Measurements from ENCODE around the gene FOSL2.

FOSL2 gene

GRCh38 chr2:28394331-28394877 is 1.7 kb downstream of the FOSL2 start:
- no peaks in the 10 kb centered on the region for H3K27me3 Mint-ChIP-seq
- no peak overlapping the region for H3K4me3 Mint-ChIP-seq
- no peaks in the 10 kb centered on the region for H3K9me3 Mint-ChIP-seq
- peaks cover 14% of the 10 kb centered on the region for H3K4me1 Mint-ChIP-seq
- no peaks in the 10 kb centered on the region for H3K36me3 Mint-ChIP-seq
- no peak for ATAC-seq
- H3K27ac Mint-ChIP-seq = peak overlapping the region; percentile 43

GRCh38 chr2:28394997-28395333 is 2.3 kb downstream of the FOSL2 start:
- ATAC-seq = no peak
- no peaks in the 10 kb centered on the region for H3K9me3 Mint-ChIP-seq

DNA sequence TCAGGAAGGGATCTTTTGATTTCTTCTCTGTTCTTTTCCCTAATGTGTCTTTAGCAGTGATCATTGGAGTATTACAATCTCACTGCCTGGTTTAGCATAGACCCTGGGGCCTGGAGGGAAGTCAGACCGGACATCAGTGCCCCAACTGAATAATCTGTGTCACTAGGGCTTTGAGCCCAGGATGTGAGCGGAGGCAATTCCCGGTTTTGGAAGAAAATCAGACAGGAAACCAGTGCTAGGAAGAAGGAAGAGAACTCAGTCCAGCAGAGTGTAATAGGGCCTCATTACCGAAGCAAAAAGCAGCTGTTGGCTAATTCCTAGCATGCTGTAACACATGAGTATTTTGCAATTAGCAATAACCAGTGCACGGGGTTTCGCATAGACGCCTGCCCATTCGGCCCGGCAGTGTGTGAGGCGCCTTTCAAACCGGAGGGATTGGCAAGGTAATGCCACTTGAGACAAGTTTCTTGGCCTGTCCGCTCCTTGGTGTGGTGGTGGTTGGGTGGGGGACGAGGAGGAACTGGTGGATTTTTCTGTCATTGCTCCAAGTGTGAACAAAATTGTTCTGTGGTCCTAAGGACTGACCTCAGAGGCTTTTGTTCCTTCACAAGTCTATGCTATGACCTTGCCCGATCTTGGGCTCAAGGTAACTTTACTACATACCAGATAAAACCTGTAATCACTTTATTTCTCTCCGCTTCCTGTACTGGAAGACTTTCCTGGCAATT is 2.8 kb downstream of the FOSL2 start:
- Mint-ChIP-seq H3K36me3 (no peaks in the 10 kb centered on the region), H3K4me3 (no peak overlapping the region), H3K27ac (no peak overlapping the region), H3K4me1 (peaks cover 6% of the 10 kb centered on the region), H3K9me3 (no peaks in the 10 kb centered on the region), H3K27me3 (no peaks in the 10 kb centered on the region)
- no peak for ATAC-seq

More at GRCh38 chr2:28394997-28395333, 2.3 kb downstream of the FOSL2 start:
- H3K27ac Mint-ChIP-seq = no peak overlapping the region
- H3K36me3 Mint-ChIP-seq = no peaks in the 10 kb centered on the region
- H3K27me3 Mint-ChIP-seq = no peaks in the 10 kb centered on the region
- H3K4me3 Mint-ChIP-seq = no peak overlapping the region
- H3K4me1 Mint-ChIP-seq = peaks cover 9% of the 10 kb centered on the region

DNA sequence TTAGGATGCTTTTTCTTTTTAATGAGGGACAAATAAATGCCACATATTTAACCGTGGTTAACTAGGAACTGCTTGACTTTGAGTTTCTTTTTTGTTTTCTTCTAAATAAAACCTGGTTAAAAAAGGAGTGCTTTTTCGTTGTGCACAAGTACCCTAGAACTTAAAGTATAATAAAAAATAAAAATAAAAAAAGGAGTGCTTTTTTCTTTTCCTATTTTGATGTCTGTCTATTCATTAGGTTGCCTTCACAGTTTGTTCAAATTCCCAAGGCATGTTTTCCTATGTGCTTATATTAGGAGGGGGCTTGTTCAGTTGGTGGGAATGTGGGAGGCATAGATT is 4.4 kb downstream of the FOSL2 start:
- Mint-ChIP-seq H3K36me3 (peaks cover 7% of the 10 kb centered on the region), H3K4me3 (no peak overlapping the region), H3K27me3 (no peaks in the 10 kb centered on the region), H3K27ac (no peak overlapping the region), H3K4me1 (peaks cover 4% of the 10 kb centered on the region), H3K9me3 (no peaks in the 10 kb centered on the region)
- ATAC-seq = no peak

DNA sequence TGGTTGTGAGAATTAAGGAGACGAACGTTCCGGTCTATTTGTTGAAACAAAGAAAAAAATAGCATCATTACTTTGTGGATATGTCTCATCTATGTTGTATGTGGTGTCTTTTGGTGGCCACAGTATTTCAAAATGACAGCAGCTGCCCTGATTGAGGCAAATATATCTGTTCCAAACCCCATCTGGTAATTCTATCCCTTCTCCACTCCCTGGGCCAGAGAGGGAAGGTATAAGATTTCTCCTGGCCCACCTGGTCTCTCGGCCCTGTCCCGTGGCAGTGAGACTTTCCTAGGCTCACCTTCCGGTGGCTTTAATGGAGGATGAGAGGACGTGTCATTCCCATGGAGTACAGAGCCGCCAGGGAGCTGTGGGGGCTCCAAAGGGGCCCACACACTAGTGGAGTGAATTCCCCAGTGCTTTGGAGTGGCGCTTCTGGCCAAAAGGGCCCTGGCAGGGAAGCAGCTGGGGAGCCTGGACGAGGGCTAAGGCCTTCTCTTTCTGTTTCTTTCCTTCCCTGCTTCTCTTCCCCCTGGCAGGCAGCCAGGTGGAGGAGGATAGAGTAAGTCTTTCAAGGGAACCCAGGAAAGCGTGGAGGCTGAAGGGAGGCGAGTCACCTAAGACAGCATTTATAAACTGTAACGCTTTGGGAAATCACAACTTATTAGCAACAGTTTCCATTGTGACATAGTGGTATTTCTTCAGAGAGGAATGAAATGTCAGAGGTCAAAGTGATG is 5.6 kb downstream of the FOSL2 start:
- Mint-ChIP-seq H3K36me3 (peaks cover 10% of the 10 kb centered on the region), H3K27me3 (no peaks in the 10 kb centered on the region), H3K9me3 (no peaks in the 10 kb centered on the region), H3K27ac (no peak overlapping the region), H3K4me3 (no peak overlapping the region), H3K4me1 (peaks cover 7% of the 10 kb centered on the region)
- no peak for ATAC-seq

GRCh38 chr2:28399289-28399688 is 6.6 kb downstream of the FOSL2 start:
- H3K27ac Mint-ChIP-seq = no peak overlapping the region
- no peak overlapping the region for H3K4me3 Mint-ChIP-seq
- H3K9me3 Mint-ChIP-seq = no peaks in the 10 kb centered on the region
- no peaks in the 10 kb centered on the region for H3K27me3 Mint-ChIP-seq
- peaks cover 19% of the 10 kb centered on the region for H3K36me3 Mint-ChIP-seq
- ATAC-seq = no peak
- H3K4me1 Mint-ChIP-seq = peaks cover 7% of the 10 kb centered on the region

DNA sequence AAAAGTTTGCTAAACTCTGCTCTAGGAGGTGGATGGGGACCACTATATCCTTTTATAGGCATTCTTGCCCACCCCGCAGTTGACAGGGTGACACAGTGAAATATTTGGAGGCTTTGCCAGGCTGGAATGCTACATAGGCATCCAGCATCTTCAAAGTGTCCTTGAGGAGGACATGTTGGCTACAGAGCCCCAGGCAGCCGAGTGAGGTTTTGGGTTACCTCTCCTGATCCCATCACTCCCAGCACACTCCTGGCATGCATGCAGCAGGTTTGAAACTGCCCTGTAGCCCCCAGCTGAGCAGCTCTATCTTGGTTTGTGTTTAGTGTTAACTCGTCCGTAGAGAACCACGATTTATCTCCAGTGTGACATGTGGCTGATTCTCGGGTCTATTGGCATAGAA is 7.3 kb downstream of the FOSL2 start:
- Mint-ChIP-seq H3K9me3 (no peaks in the 10 kb centered on the region), H3K27ac (no peak overlapping the region), H3K4me1 (peaks cover 7% of the 10 kb centered on the region), H3K4me3 (no peak overlapping the region), H3K36me3 (peaks cover 22% of the 10 kb centered on the region), H3K27me3 (no peaks in the 10 kb centered on the region)
- no peak for ATAC-seq

DNA sequence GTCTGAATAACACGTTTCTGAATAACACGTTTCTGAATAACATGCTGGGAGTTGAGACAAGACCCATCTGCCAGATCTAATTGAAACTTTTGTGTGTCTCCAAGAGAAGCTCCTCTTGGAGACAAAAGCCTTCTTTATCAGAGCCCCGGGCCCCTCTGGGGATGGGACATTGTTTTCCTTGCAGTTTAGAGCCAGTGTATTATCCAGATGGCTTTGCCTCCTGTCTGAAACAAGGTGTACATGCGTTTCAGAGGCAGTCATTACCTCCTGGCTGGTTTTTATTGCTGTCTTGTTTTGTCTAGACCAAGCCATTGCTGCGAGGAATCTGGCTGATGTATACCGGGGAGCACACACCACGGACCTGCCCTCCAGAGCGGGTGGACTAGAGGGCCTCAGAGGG is 7.8 kb downstream of the FOSL2 start:
- no peaks in the 10 kb centered on the region for H3K27me3 Mint-ChIP-seq
- no peaks in the 10 kb centered on the region for H3K9me3 Mint-ChIP-seq
- H3K4me3 Mint-ChIP-seq = no peak overlapping the region
- ATAC-seq = no peak
- H3K36me3 Mint-ChIP-seq = peaks cover 22% of the 10 kb centered on the region
- H3K27ac Mint-ChIP-seq = no peak overlapping the region
- peaks cover 7% of the 10 kb centered on the region for H3K4me1 Mint-ChIP-seq

DNA sequence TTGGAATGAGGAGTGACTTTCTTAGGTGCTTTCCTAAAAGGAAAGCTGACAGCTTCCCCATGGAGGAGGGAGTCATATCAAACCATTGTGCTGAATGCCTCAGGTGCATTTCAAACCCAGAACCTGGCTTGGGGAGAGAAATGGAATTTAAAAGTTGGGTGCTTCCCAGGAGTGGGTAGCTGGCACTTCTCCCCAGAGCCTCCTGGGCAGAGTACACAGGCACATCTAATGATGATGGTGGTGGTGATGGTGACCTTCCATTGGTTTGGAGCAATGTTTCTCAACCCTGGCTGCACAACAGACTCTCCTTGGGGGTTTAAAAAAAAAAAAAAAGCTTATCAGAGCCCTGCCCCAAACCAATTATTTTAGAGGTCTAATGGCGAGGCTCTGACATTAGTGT is 8.3 kb downstream of the FOSL2 start:
- H3K4me1 Mint-ChIP-seq = peaks cover 7% of the 10 kb centered on the region
- no peak for ATAC-seq
- H3K4me3 Mint-ChIP-seq = no peak overlapping the region
- no peak overlapping the region for H3K27ac Mint-ChIP-seq
- no peaks in the 10 kb centered on the region for H3K27me3 Mint-ChIP-seq
- H3K9me3 Mint-ChIP-seq = no peaks in the 10 kb centered on the region
- H3K36me3 Mint-ChIP-seq = peaks cover 22% of the 10 kb centered on the region

GRCh38 chr2:28401411-28401810 is 8.8 kb downstream of the FOSL2 start:
- Mint-ChIP-seq H3K4me1 (peaks cover 7% of the 10 kb centered on the region), H3K36me3 (peaks cover 27% of the 10 kb centered on the region), H3K27ac (no peak overlapping the region), H3K27me3 (no peaks in the 10 kb centered on the region), H3K4me3 (no peak overlapping the region), H3K9me3 (no peaks in the 10 kb centered on the region)
- no peak for ATAC-seq

GRCh38 chr2:28401948-28402550 is 9.4 kb downstream of the FOSL2 start:
- ATAC-seq = no peak
- Mint-ChIP-seq H3K4me1 (peaks cover 7% of the 10 kb centered on the region), H3K27me3 (no peaks in the 10 kb centered on the region), H3K36me3 (peaks cover 34% of the 10 kb centered on the region), H3K4me3 (no peak overlapping the region), H3K27ac (no peak overlapping the region), H3K9me3 (no peaks in the 10 kb centered on the region)

DNA sequence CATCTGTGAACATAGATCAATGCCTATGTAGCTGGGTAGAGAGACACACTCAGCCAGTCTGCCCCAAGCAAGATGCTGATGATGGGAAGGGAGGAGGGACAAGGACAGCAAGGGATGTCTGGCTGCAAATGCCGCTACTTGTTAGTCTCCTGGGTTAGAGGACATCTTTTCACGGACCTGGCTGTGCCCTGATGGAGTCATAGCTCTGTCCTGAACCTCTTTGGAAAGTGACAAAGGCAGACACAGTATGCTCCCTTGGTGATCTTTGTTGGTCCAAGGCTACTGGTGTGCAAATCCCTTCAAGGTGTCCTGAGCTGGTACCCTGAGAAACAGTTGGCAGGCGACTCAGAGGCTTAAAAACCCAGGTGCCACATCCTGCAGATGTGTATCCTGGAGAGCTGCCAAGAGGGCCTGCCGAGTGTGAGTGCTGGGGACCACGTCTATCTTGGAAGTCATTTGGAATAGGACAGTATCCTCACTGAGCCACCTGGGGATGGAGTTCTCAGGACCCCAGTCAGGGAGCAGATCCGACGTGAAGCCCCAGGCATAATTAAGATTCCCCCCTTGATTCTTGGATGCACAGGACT is 10.8 kb downstream of the FOSL2 start:
- Mint-ChIP-seq H3K27ac (no peak overlapping the region), H3K4me3 (no peak overlapping the region), H3K4me1 (peaks cover 7% of the 10 kb centered on the region), H3K9me3 (no peaks in the 10 kb centered on the region), H3K36me3 (peaks cover 47% of the 10 kb centered on the region), H3K27me3 (no peaks in the 10 kb centered on the region)
- no peak for ATAC-seq

DNA sequence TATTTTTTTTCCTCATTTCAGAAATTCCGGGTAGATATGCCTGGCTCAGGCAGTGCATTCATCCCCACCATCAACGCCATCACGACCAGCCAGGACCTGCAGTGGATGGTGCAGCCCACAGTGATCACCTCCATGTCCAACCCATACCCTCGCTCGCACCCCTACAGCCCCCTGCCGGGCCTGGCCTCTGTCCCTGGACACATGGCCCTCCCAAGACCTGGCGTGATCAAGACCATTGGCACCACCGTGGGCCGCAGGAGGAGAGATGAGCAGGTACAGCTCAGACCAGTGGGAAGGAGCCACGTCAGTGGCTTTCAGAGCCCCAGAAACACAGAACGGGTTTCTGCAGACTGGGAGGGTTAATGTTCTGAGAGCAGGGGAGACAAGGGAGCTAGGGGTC is 11.4 kb downstream of the FOSL2 start:
- ATAC-seq = no peak
- H3K27ac Mint-ChIP-seq = no peak overlapping the region
- H3K27me3 Mint-ChIP-seq = no peaks in the 10 kb centered on the region
- peaks cover 12% of the 10 kb centered on the region for H3K4me1 Mint-ChIP-seq
- H3K36me3 Mint-ChIP-seq = peaks cover 53% of the 10 kb centered on the region
- H3K9me3 Mint-ChIP-seq = no peaks in the 10 kb centered on the region
- no peak overlapping the region for H3K4me3 Mint-ChIP-seq

- Mint-ChIP-seq H3K27me3 (peaks cover under 1% of the 10 kb centered on the region), H3K4me1 (peaks cover 22% of the 10 kb centered on the region), H3K27ac (no peak overlapping the region), H3K9me3 (no peaks in the 10 kb centered on the region), H3K36me3 (peaks cover 66% of the 10 kb centered on the region), H3K4me3 (no peak overlapping the region)
- no peak for ATAC-seq
Measured at GRCh38 chr2:28405537-28405936, 12.9 kb downstream of the FOSL2 start.

- peaks cover 22% of the 10 kb centered on the region for H3K4me1 Mint-ChIP-seq
- H3K27ac Mint-ChIP-seq = no peak overlapping the region
- H3K4me3 Mint-ChIP-seq = no peak overlapping the region
- H3K9me3 Mint-ChIP-seq = no peaks in the 10 kb centered on the region
- ATAC-seq = no peak
- peaks cover 9% of the 10 kb centered on the region for H3K27me3 Mint-ChIP-seq
- peaks cover 73% of the 10 kb centered on the region for H3K36me3 Mint-ChIP-seq
Measured at GRCh38 chr2:28406276-28407096, 13.8 kb downstream of the FOSL2 start.

Measured in stimulated activated memory B cell treated with anti-CD40 and anti-IgM and Interleukin-4, amounts not matched to agents 10 μg/mL and 1 μg/mL and 100 μg/mL, for 72 hours (primary cell).